Keratinocyte (primary cell): Measurements from ENCODE around the gene DCAF17. TPM values are rescaled to one million over a fixed set of nuclear protein-coding genes. Genes with fewer than 3 reads are reported as not detected.

ENCODE experiments used
- DNase-seq: peaks from one replicate; pipeline ENCODE4 v3.0.0-alpha.2; 2011; ENCODE audit warnings: low read depth, missing footprints, low spot score
- FAIRE-seq: peaks from 2 replicates; lab custom pipeline; 2011; peaks lifted over from hg19 to GRCh38; lab: Jason Lieb, UNC
- H2AFZ ChIP-seq: 2 replicates; pipeline ENCODE4 v1.6.0; 2012; ENCODE audit warnings: low read length, control low read depth, inconsistent platforms; ENCODE audit not compliant: control insufficient read depth
- H3K27ac ChIP-seq: 2 replicates; pipeline ENCODE4 v1.5.1; 2011; ENCODE audit warnings: low read length; ENCODE audit not compliant: control insufficient read depth, insufficient read depth
- H3K27me3 ChIP-seq: 3 replicates; pipeline ENCODE4 v1.6.0; 2011; ENCODE audit warnings: low read length; ENCODE audit not compliant: control insufficient read depth, insufficient read depth; ENCODE audit errors: extremely low read depth
- H3K36me3 ChIP-seq, 2 experiments: 2 replicates in 1 of 2; 3 replicates in 1 of 2; pipeline ENCODE4 v1.5.1; 2011; ENCODE audit warnings: low read length in 2 of 2, mild to moderate bottlenecking in 1 of 2; ENCODE audit not compliant: control insufficient read depth in 2 of 2, insufficient read depth in 2 of 2; ENCODE audit errors: extremely low read depth in 1 of 2
- H3K4me1 ChIP-seq: 3 replicates; pipeline ENCODE4 v1.5.1; 2011; ENCODE audit warnings: low read length; ENCODE audit not compliant: control insufficient read depth, insufficient read depth; ENCODE audit errors: extremely low read depth
- H3K4me2 ChIP-seq: 3 replicates; pipeline ENCODE4 v1.6.0; 2011; ENCODE audit warnings: low read depth, low read length; ENCODE audit not compliant: control insufficient read depth, insufficient read depth; ENCODE audit errors: extremely low read depth
- H3K4me3 ChIP-seq, 3 experiments: fragments of 200-600 bp in 1 of 3; sonication (generic) in 1 of 3; 2 replicates in 2 of 3; 3 replicates in 1 of 3; pipeline ENCODE4 v1.5.1; 2011 to 2016; ENCODE audit warnings: low read length in 3 of 3, mild to moderate bottlenecking in 3 of 3, control low read depth in 2 of 3, inconsistent platforms in 1 of 3, low read depth in 1 of 3, mixed read lengths in 1 of 3, mixed run types in 1 of 3, moderate library complexity in 1 of 3; ENCODE audit not compliant: control insufficient read depth in 2 of 3, insufficient read depth in 2 of 3; ENCODE audit errors: extremely low read depth in 1 of 3
- H3K79me2 ChIP-seq: 2 replicates; pipeline ENCODE4 v1.6.0; 2012; ENCODE audit warnings: low read length; ENCODE audit not compliant: control insufficient read depth, insufficient read depth
- H3K9ac ChIP-seq: 3 replicates; pipeline ENCODE4 v1.6.0; 2011; ENCODE audit warnings: low read length; ENCODE audit not compliant: control insufficient read depth, insufficient read depth; ENCODE audit errors: extremely low read depth
- H3K9me1 ChIP-seq: 3 replicates; pipeline ENCODE4 v1.6.0; 2011; ENCODE audit warnings: low read length; ENCODE audit not compliant: control insufficient read depth, insufficient read depth; ENCODE audit errors: extremely low read depth
- H3K9me3 ChIP-seq: 2 replicates; pipeline ENCODE4 v1.5.1; 2012; ENCODE audit warnings: low read depth, low read length; ENCODE audit not compliant: control insufficient read depth
- H4K20me1 ChIP-seq: 3 replicates; pipeline ENCODE4 v1.6.0; 2011; ENCODE audit warnings: low read length; ENCODE audit not compliant: control insufficient read depth, insufficient read depth; ENCODE audit errors: extremely low read depth
- EZH2 ChIP-seq: IDR thresholded peaks from one replicate; pipeline ENCODE4 v1.6.1; 2012; ENCODE audit warnings: inconsistent platforms, mild to moderate bottlenecking, low read length, moderate library complexity
- dilution Hi-C: fragments of 300-500 bp; cut with MboI; formaldehyde crosslinking; loops from one replicate; pipeline ENCODE4 v1.7.0; 2020; ENCODE audit warnings: low sequenced_read_pairs; ENCODE audit not compliant: extremely low pct_ligation_motif_present
- polyA plus RNA-seq, 5 experiments: library from polyadenylated mRNA; depleted of rRNA in 3 of 5; stranded (reverse) in 3 of 5; stranded (forward) in 1 of 5; unstranded in 1 of 5; fragments of >200 nt; gene quantifications; 1 replicate in 1 of 5; 2 replicates in 3 of 5; 3 replicates in 1 of 5; pipeline versions ENCODE4 v1.2.1 to v1.2.3, GENCODE V29; 2011 to 2012; ENCODE audit warnings: missing spikeins in 2 of 5, low read depth in 1 of 5, low replicate concordance in 1 of 5
- TF ChIP-seq, protein P1 (sequence below), 3 experiments: IDR thresholded peaks in 1 of 3; conservative IDR thresholded peaks in 1 of 3; optimal IDR thresholded peaks in 1 of 3; 2 replicates in 2 of 3; 3 replicates in 1 of 3; pipeline versions ENCODE3 to v1.5.1; 2011; ENCODE audit warnings: low read length in 3 of 3, mild to moderate bottlenecking in 3 of 3, moderate library complexity in 2 of 3, control low read depth in 1 of 3, inconsistent platforms in 1 of 3; ENCODE audit not compliant: insufficient read depth in 2 of 3; ENCODE audit errors: extremely low read depth in 1 of 3

DCAF17 gene
- polyA plus RNA-seq, 1 donor (not counting 4 experiments of a cell fraction or from before 2014, with no cell fraction given), result 22.9 TPM

DNA sequence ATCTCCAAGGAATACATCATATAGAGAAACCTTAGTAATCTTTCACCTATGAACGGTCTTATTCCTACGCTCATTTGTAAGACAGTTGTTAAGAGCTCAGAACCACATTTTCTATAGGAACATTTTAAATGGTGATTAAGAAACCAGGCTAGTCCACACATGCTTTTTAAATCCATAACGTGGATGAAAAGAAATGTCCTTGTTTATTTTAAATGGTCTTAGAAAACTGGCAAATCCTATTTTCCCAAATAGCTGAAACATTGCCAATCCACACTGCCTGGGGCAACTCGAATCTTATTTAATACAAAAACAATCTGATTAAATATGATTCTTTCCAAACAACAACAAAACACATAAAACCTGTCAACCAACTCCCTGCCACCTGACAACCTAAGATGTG lies 23.9 kb upstream of the DCAF17 start:
- DNase-seq, result no peak
- H3K4me1 ChIP-seq, result peaks cover 35% of the 10 kb centered on the region
- FAIRE-seq, result peak; percentile 41
- peaks cover 2 to 4% of the 10 kb centered on the region in 2 experiments for H3K36me3 ChIP-seq
- TF ChIP-seq, protein P1, sequence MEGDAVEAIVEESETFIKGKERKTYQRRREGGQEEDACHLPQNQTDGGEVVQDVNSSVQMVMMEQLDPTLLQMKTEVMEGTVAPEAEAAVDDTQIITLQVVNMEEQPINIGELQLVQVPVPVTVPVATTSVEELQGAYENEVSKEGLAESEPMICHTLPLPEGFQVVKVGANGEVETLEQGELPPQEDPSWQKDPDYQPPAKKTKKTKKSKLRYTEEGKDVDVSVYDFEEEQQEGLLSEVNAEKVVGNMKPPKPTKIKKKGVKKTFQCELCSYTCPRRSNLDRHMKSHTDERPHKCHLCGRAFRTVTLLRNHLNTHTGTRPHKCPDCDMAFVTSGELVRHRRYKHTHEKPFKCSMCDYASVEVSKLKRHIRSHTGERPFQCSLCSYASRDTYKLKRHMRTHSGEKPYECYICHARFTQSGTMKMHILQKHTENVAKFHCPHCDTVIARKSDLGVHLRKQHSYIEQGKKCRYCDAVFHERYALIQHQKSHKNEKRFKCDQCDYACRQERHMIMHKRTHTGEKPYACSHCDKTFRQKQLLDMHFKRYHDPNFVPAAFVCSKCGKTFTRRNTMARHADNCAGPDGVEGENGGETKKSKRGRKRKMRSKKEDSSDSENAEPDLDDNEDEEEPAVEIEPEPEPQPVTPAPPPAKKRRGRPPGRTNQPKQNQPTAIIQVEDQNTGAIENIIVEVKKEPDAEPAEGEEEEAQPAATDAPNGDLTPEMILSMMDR (optimal IDR thresholded peaks at IDR 0.05 in 1 of 3, IDR thresholded peaks at IDR 0.05 in 1 of 3, conservative IDR thresholded peaks at IDR 0.05 in 1 of 3; ENCODE audit: extremely low read depth in 1 of 3, insufficient read depth in 2 of 3, low read length in 3 of 3), result no peak
- no peak for TF ChIP-seq EZH2
- peaks cover 73% of the 10 kb centered on the region for H3K79me2 ChIP-seq
- H3K27ac ChIP-seq, result peak overlapping the region; percentile 82
- H3K27me3 ChIP-seq, result no peaks in the 10 kb centered on the region
- no peaks in the 10 kb centered on the region for H4K20me1 ChIP-seq
- H3K4me2 ChIP-seq, result peak overlapping the region; percentile 87
- H3K9ac ChIP-seq, result peak overlapping the region; percentile 70
- dilution Hi-C loops, result no loop called here
- H2AFZ ChIP-seq, result peak overlapping the region; percentile 51
- peak overlapping the region in 2 of 3 experiments; percentile 67 for H3K4me3 ChIP-seq
- H3K9me1 ChIP-seq, result no peaks in the 10 kb centered on the region
- no peaks in the 10 kb centered on the region for H3K9me3 ChIP-seq

DNA sequence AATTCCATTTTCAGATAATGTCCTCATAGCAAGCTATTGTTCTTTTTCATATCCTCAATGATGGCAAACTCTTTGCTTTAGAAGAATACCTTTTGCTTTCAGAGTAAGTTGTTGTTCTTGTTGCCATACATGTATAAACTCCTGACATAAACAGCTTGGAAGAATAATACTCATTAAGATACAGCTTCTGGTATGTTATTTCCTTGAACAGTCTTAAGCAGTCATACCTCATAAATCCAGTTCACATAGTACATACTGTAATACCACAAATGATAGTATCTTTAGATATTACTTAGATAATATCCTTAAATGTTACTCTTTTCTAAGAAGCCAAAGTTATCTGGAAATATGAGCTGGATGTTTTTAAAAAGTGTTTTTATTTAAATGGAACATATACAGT lies 23.4 kb upstream of the DCAF17 start:
- FAIRE-seq, result peak; percentile 5
- TF ChIP-seq, protein P1 (optimal IDR thresholded peaks at IDR 0.05 in 1 of 3, IDR thresholded peaks at IDR 0.05 in 1 of 3, conservative IDR thresholded peaks at IDR 0.05 in 1 of 3; ENCODE audit: extremely low read depth in 1 of 3, insufficient read depth in 2 of 3, low read length in 3 of 3), result no peak
- no peak for TF ChIP-seq EZH2
- Histone ChIP-seq H3K27ac (peak overlapping the region; percentile 82), H3K9ac (no peak overlapping the region), H3K4me2 (peak overlapping the region; percentile 87), H3K9me1 (no peaks in the 10 kb centered on the region), H3K9me3 (no peaks in the 10 kb centered on the region), H3K36me3 (peaks cover 2 to 4% of the 10 kb centered on the region in 2 experiments), H4K20me1 (no peaks in the 10 kb centered on the region), H3K79me2 (peaks cover 71% of the 10 kb centered on the region), H3K27me3 (no peaks in the 10 kb centered on the region), H2AFZ (no peak overlapping the region), H3K4me1 (peaks cover 35% of the 10 kb centered on the region), H3K4me3 (peak overlapping the region in 1 of 3 experiments; percentile 67)
- dilution Hi-C loops, result no loop called here
- no peak for DNase-seq
